ENCODE measurements around the gene ARHGAP45. TPM values are rescaled to one million over a fixed set of nuclear protein-coding genes. Genes with fewer than 3 reads are reported as not detected.
A peak's percentile ranks its signal among the peaks of the same experiment; 100 is the strongest.

Gene ARHGAP45
- total and polyA plus RNA-seq, 4 donors, result 3.3 to 27.5 (median 9.7) TPM

GRCh38 chr19:1064661-1065605 lies 2.0 kb upstream of the ARHGAP45 start:
- Histone ChIP-seq H3K36me3 (ENCODE audit: control insufficient read depth in 4 of 4, insufficient read depth in 3 of 4, low read depth in 1 of 4, low read length in 3 of 4) (no peaks in the 10 kb centered on the region), H3K9ac (ENCODE audit: low read depth in 1 of 2, low read length in 2 of 2) (no peak overlapping the region), H3K4me1 (ENCODE audit: control insufficient read depth in 4 of 4, insufficient read depth in 4 of 4, low read length in 3 of 4) (peaks cover 2 to 22% (median 11%) of the 10 kb centered on the region in 4 donors), H3K4me3 (ENCODE audit: low read depth in 1 of 3, low read length in 3 of 3) (no peak overlapping the region), H3K27me3 (ENCODE audit: control insufficient read depth in 4 of 4, insufficient read depth in 4 of 4, low read length in 3 of 4) (peaks cover 0 to 4% (median 1%) of the 10 kb centered on the region in 4 donors), H3K27ac (ENCODE audit: low read depth in 1 of 2, low read length in 2 of 2) (no peak overlapping the region), H3K9me3 (ENCODE audit: control insufficient read depth in 4 of 4, low read length in 3 of 4) (no peaks in the 10 kb centered on the region)
- peak; percentile 71 for DNase-seq (ENCODE audit: low spot score)
- 11% methylated on average over 60 of the region's 60 CpGs for WGBS
- TF ChIP-seq FOXA2 (IDR thresholded peaks at IDR 0.05), result no peak
- peak; percentile 74 for TF ChIP-seq CTCF (IDR thresholded peaks at IDR 0.05; ENCODE audit: low read depth, low read length, missing input control)
- TF ChIP-seq SP1 (IDR thresholded peaks at IDR 0.05), result no peak
- TF ChIP-seq RAD21 (IDR thresholded peaks at IDR 0.05), result peak in 1 of 2 donors; percentile 75
- no peak for TF ChIP-seq ATF3 (IDR thresholded peaks at IDR 0.05)

GRCh38 chr19:1065606-1066109 lies 1.3 kb upstream of the ARHGAP45 start:
- Histone ChIP-seq H3K4me3 (ENCODE audit: low read depth in 1 of 3, low read length in 3 of 3) (no peak overlapping the region), H3K36me3 (ENCODE audit: control insufficient read depth in 4 of 4, insufficient read depth in 3 of 4, low read depth in 1 of 4, low read length in 3 of 4) (no peaks in the 10 kb centered on the region), H3K27me3 (ENCODE audit: control insufficient read depth in 4 of 4, insufficient read depth in 4 of 4, low read length in 3 of 4) (peaks cover 0 to 4% (median 2%) of the 10 kb centered on the region in 4 donors), H3K4me1 (ENCODE audit: control insufficient read depth in 4 of 4, insufficient read depth in 4 of 4, low read length in 3 of 4) (peaks cover 2 to 22% (median 11%) of the 10 kb centered on the region in 4 donors), H3K9ac (ENCODE audit: low read depth in 1 of 2, low read length in 2 of 2) (no peak overlapping the region), H3K9me3 (ENCODE audit: control insufficient read depth in 4 of 4, low read length in 3 of 4) (no peaks in the 10 kb centered on the region), H3K27ac (ENCODE audit: low read depth in 1 of 2, low read length in 2 of 2) (no peak overlapping the region)
- no peak for TF ChIP-seq EGR1 (IDR thresholded peaks at IDR 0.05; ENCODE audit: low read depth in 2 of 2)
- TF ChIP-seq REST (IDR thresholded peaks at IDR 0.05), result no peak
- DNase-seq (ENCODE audit: low spot score), result no peak
- WGBS, result 60% methylated on average over 17 of the region's 17 CpGs

GRCh38 chr19:1066251-1066747 lies 668 bp upstream of the ARHGAP45 start:
- no peak overlapping the region for H3K4me3 ChIP-seq (ENCODE audit: low read depth in 1 of 3, low read length in 3 of 3)
- H3K4me1 ChIP-seq (ENCODE audit: control insufficient read depth in 4 of 4, insufficient read depth in 4 of 4, low read length in 3 of 4), result peaks cover 2 to 27% (median 13%) of the 10 kb centered on the region in 4 donors
- H3K27ac ChIP-seq (ENCODE audit: low read depth in 1 of 2, low read length in 2 of 2), result no peak overlapping the region
- H3K27me3 ChIP-seq (ENCODE audit: control insufficient read depth in 4 of 4, insufficient read depth in 4 of 4, low read length in 3 of 4), result peaks cover 0 to 7% (median 2%) of the 10 kb centered on the region in 4 donors
- H3K9me3 ChIP-seq (ENCODE audit: control insufficient read depth in 4 of 4, low read length in 3 of 4), result no peaks in the 10 kb centered on the region
- H3K36me3 ChIP-seq (ENCODE audit: control insufficient read depth in 4 of 4, insufficient read depth in 3 of 4, low read depth in 1 of 4, low read length in 3 of 4), result no peaks in the 10 kb centered on the region
- TF ChIP-seq HNF4G (IDR thresholded peaks at IDR 0.05), result no peak
- TF ChIP-seq EGR1 (IDR thresholded peaks at IDR 0.05; ENCODE audit: low read depth in 2 of 2), result no peak
- TF ChIP-seq JUND (IDR thresholded peaks at IDR 0.05), result no peak
- WGBS, result 35% methylated on average over 17 of the region's 17 CpGs
- no peak overlapping the region for H3K9ac ChIP-seq (ENCODE audit: low read depth in 1 of 2, low read length in 2 of 2)
- DNase-seq (ENCODE audit: low spot score), result no peak
